Fibroblast of mammary gland (primary cell): ENCODE results near the gene PTPRN2.

Source experiments
- DNase-seq: peaks from one replicate; pipeline ENCODE4 v3.0.0-alpha.2; 2010; ENCODE audit warnings: low read depth
- H3K4me3 ChIP-seq: 2 replicates; pipeline ENCODE4 v1.5.1; 2011; ENCODE audit warnings: low read depth, mild to moderate bottlenecking, low read length, moderate library complexity; ENCODE audit not compliant: control insufficient read depth
- CTCF ChIP-seq: conservative IDR thresholded peaks from 2 replicates; pipeline ENCODE4 v1.5.1; 2011; ENCODE audit warnings: low read depth, low read length, inconsistent platforms; ENCODE audit not compliant: control insufficient read depth, insufficient read depth

Gene PTPRN2

DNA sequence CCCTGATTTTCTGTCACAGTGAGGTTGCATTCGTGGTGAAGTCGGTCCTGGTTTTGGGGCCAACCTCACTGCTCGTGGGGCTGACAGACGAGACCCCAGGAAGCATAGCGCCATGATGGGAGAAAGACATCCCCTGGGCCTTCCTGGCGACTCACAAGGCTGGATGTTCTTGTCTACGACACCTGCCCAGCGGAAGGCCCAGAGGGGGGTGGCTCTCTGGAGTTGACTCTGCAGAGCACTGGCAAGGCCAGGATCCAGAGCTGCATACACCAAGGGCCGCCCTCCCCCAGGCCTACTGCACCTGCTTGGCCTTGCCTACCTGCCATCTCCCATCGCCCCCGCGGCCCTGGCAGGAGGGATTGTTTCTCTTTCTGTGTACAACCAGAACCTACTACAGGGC, 608.9 kb downstream of the PTPRN2 start:
- H3K4me3 ChIP-seq = no peak overlapping the region
- no peak for TF ChIP-seq CTCF
- no peak for DNase-seq

DNA sequence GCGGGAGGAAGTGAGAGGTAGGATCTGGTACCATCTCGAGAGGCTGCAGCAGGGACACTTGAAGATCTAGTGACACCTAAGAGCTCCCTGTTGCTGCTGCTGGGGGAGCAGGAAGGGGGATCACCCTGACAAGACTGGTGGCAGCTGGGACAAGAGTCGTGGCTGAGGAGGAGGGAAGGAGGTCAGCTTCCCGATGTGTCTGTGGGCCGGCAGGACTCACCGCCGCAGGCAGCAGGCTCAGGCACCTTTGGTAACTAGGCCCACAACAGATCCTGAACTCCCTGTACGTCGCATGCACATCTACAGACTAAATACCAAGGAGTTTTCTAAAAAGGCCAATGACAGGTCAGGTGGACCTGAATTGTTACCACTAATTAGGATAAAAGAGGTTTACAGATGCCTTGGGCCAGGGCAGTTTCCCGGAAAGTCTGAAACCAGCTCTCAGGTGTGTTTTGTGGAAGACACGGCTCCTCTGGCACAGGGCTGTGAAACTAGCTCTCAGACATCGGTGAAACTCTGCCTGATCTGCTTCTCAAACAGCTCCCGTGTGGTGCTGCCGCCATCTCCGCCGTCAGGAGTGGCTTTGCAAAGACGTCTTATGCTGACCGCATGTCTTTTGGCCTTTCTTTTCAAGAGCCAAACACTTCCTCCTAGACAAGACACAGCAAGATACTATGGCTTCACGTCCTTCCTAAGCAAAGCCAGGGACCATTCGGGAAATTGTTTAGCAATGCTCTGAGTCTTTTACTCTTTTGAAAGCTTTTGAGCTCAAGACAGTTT, 609.7 kb downstream of the PTPRN2 start:
- no peak for TF ChIP-seq CTCF
- no peak for DNase-seq
- no peak overlapping the region for H3K4me3 ChIP-seq

- DNase-seq = no peak
- no peak overlapping the region for H3K4me3 ChIP-seq
- no peak for TF ChIP-seq CTCF
Observed at GRCh38 chr7:157977306-157977705, 610.3 kb downstream of the PTPRN2 start.

- DNase-seq = no peak
- H3K4me3 ChIP-seq = no peak overlapping the region
- no peak for TF ChIP-seq CTCF
Observed at GRCh38 chr7:157976406-157976805, 611.2 kb downstream of the PTPRN2 start.

- TF ChIP-seq CTCF = no peak
- no peak overlapping the region for H3K4me3 ChIP-seq
- no peak for DNase-seq
Observed at GRCh38 chr7:157975401-157976372, 611.9 kb downstream of the PTPRN2 start.

DNA sequence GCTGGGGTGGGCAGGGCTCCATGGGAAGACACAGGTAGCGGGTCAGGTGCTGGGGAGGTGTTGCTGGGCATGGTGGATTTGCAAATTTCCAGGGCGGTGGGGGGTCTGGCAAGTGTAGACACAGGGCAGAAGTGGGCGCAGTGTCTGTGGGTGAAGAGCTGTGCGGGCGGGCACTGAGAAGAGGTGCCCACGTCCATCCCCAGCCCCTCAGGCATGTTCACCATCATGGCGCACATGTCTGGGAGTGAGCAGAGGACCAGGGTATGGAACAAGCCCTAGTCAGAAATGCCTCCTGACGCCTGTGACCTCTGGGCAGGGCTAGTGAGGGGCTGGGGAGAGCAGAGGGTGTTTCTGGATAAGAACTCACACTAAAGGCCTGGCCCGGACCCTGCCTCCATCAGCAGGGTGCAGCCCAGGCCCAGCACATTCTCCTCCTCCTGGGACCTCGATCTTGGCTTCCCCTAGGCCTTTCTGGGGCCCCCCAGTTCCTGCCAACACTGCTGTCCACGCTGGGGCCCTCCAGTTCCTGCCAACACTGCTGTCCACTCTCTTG, 612.9 kb downstream of the PTPRN2 start:
- no peak for TF ChIP-seq CTCF
- DNase-seq = no peak
- no peak overlapping the region for H3K4me3 ChIP-seq
